Lung (tissue), 12 donors: ENCODE measurements around the gene PTPA. TPM values are rescaled to one million over a fixed set of nuclear protein-coding genes. Genes with fewer than 3 reads are reported as not detected.
"Not testable (repeated sequence)": the region's sequence is repeated elsewhere in the genome, so short reads cannot be mapped to it uniquely, and the experiment has no call there.

ENCODE experiments used
- ATAC-seq: fragments of 200-7000 bp; cut with Tn5 transposase; one replicate; pipeline ENCODE4 v1.9.1; 2020; ENCODE audit warnings: moderate number of reproducible peaks; ENCODE audit not compliant: insufficient read depth, low FRiP score
- DNase-seq, 3 donors: peaks; one replicate each; pipeline ENCODE4 v3.0.0-alpha.2; 2013 to 2017
- H3K27ac ChIP-seq, 2 donors: one replicate each; pipeline ENCODE4 v1.5.1; 2013; ENCODE audit warnings: mild to moderate bottlenecking in 2 of 2, moderate library complexity in 2 of 2, control low read depth in 1 of 2, inconsistent platforms in 1 of 2, low read depth in 1 of 2, low read length in 1 of 2
- H3K27me3 ChIP-seq, 3 donors: one replicate each; pipeline ENCODE4 v1.5.1; 2013; ENCODE audit warnings: low read length in 2 of 3; ENCODE audit not compliant: control insufficient read depth in 3 of 3, insufficient read depth in 3 of 3
- H3K36me3 ChIP-seq, 4 donors: one replicate each; pipeline ENCODE4 v1.5.1; 2013; ENCODE audit warnings: low read length in 4 of 4, mild to moderate bottlenecking in 1 of 4, moderate library complexity in 1 of 4; ENCODE audit not compliant: control insufficient read depth in 4 of 4, insufficient read depth in 4 of 4
- H3K4me1 ChIP-seq, 5 donors: one replicate each; pipeline ENCODE4 v1.5.1; 2013; ENCODE audit warnings: low read length in 5 of 5, mild to moderate bottlenecking in 2 of 5, moderate library complexity in 1 of 5; ENCODE audit not compliant: control insufficient read depth in 5 of 5, insufficient read depth in 5 of 5
- H3K4me3 ChIP-seq: one replicate; pipeline ENCODE4 v1.5.1; 2013; ENCODE audit warnings: mild to moderate bottlenecking, control low read depth, moderate library complexity
- H3K9ac ChIP-seq, 2 donors: one replicate each; pipeline ENCODE4 v1.5.1; 2013; ENCODE audit warnings: low read length in 2 of 2, control low read depth in 1 of 2; ENCODE audit not compliant: insufficient read depth in 1 of 2
- H3K9me3 ChIP-seq, 4 donors: one replicate each; pipeline ENCODE4 v1.5.1; 2013; ENCODE audit warnings: low read length in 3 of 4, mild to moderate bottlenecking in 1 of 4, moderate library complexity in 1 of 4; ENCODE audit not compliant: control insufficient read depth in 4 of 4, insufficient read depth in 3 of 4
- CTCF ChIP-seq: IDR thresholded peaks from 2 replicates; pipeline ENCODE4 v1.5.1; 2012; ENCODE audit warnings: mild to moderate bottlenecking; ENCODE audit errors: control extremely low read depth, extremely low read depth
- WGBS, 2 donors: extraction: QIAGEN DNeasy Blood & Tissue Kit; methylation state at CpG; one replicate each; pipeline ENCODE4 v1.1.7; 2013; 5-methylcytosine and 5-hydroxymethylcytosine counted together
- polyA plus RNA-seq, 2 donors: library from polyadenylated mRNA; stranded (reverse); fragments of 200-250 nt; gene quantifications; one replicate each; pipeline ENCODE4 v1.2.1, GENCODE V29; 2013
- total RNA-seq, 2 donors: library from RNA; depleted of rRNA in 1 of 2; stranded (reverse); fragments of >200 nt in 1 of 2; gene quantifications; one replicate each; pipeline ENCODE4 v1.2.1, GENCODE V29; 2014 to 2021
- donor health status: control.
- donor health status: control.
- donor health status: Bipolar disorder and iron deficiency.
- donor health status: healthy.
- donor health status: DM: yes; HTN: yes; CAD: no.

Gene PTPA
- total and polyA plus RNA-seq, 4 donors: 62.5 to 145 (median 116) TPM

- no peaks in the 10 kb centered on the region for H3K9me3 ChIP-seq
- H3K36me3 ChIP-seq: peaks cover 8 to 39% (median 14%) of the 10 kb centered on the region in 4 donors
- H3K27ac ChIP-seq: no peak overlapping the region
- no peak overlapping the region for H3K9ac ChIP-seq
- 85 to 95% methylated on average over 1 of the region's 1 CpG for WGBS, 2 donors
- peaks cover 0 to 8% (median 0%) of the 10 kb centered on the region in 5 donors for H3K4me1 ChIP-seq
- no peak for ATAC-seq
- H3K27me3 ChIP-seq: no peaks in the 10 kb centered on the region
- no peak for DNase-seq
- no peak for TF ChIP-seq CTCF
- H3K4me3 ChIP-seq: no peak overlapping the region
These were observed 10.9 kb downstream of the PTPA start for GRCh38 chr9:129122133-129122532.

- H3K27ac ChIP-seq, H3K9me3 ChIP-seq, H3K4me1 ChIP-seq, DNase-seq, H3K9ac ChIP-seq, H3K4me3 ChIP-seq, H3K27me3 ChIP-seq, ATAC-seq: not testable (repeated sequence)
- WGBS, 2 donors: 96 to 97% methylated on average over 15 of the region's 15 CpGs
- H3K36me3 ChIP-seq: peaks cover 8 to 44% (median 14%) of the 10 kb centered on the region in 4 donors
These were observed 11.8 kb downstream of the PTPA start for GRCh38 chr9:129122976-129123375.

GRCh38 chr9:129124506-129125069 is 13.4 kb downstream of the PTPA start:
- Histone ChIP-seq H3K36me3 (peaks cover 9 to 47% (median 18%) of the 10 kb centered on the region in 4 donors), H3K27me3 (no peaks in the 10 kb centered on the region), H3K4me1 (peaks cover 0 to 8% (median 0%) of the 10 kb centered on the region in 5 donors), H3K9me3 (no peaks in the 10 kb centered on the region), H3K27ac (no peak overlapping the region), H3K4me3 (no peak overlapping the region), H3K9ac (no peak overlapping the region)
- TF ChIP-seq CTCF: no peak
- WGBS, 2 donors: 79 to 86% methylated on average over 3 of the region's 3 CpGs
- ATAC-seq (no peak), DNase-seq (no peak)

GRCh38 chr9:129125478-129125877 is 14.3 kb downstream of the PTPA start:
- H3K9ac ChIP-seq: no peak overlapping the region
- DNase-seq: no peak
- H3K27ac ChIP-seq: no peak overlapping the region
- no peak overlapping the region for H3K4me3 ChIP-seq
- H3K4me1 ChIP-seq: peaks cover 0 to 8% (median 0%) of the 10 kb centered on the region in 5 donors
- ATAC-seq: no peak
- no peak for TF ChIP-seq CTCF
- H3K9me3 ChIP-seq: no peaks in the 10 kb centered on the region
- H3K36me3 ChIP-seq: peaks cover 8 to 47% (median 21%) of the 10 kb centered on the region in 4 donors
- H3K27me3 ChIP-seq: no peaks in the 10 kb centered on the region
- 92 to 94% methylated on average over 8 of the region's 8 CpGs for WGBS, 2 donors
